ENCODE data around the gene KCNJ1.

DNA sequence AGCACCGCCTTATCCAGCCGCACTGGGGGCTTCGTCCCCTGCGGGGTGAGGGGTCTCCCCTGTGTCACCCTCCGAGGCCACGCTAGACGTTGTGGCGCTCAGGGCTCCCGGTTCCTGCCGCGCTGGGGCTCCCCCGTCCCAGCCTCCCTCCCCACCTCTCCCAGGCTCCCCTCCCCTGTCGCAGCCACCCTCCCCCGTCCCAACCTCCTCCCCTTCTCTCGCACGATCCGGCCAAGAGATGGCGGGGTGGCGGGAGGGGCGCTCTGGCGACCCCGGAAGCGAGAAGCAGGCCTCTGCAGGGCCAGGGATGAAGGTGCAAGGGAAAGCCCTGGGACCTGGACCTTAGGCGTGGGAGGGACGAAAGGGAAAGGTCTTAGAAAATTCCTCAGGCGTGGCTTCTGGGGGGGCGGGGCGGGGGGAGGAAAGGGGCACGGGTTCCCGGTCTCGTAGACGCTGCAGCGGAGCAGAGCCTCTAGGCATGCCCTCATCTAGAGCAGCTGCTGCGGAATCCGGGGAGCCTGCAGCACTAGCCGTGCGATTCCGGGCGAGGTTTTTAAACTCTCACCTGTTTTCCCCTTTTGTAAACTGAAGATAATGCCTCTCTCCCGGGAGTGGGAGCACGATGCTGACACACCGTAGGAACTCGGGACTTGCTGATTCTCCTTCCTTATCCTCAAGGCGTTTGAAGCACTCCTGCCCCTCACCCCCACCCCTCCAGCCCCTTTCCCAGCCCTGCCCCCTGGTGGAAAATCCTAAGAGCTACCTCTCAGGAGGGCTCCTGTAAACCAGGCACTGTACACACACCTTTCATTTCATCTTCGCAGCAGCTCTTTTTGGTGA is 38.5 kb upstream of the KCNJ1 start:
- TF ChIP-seq CTCF (IDR thresholded peaks at IDR 0.05; ENCODE audit: extremely low read depth in 1 of 2, insufficient read depth in 1 of 2, low read depth in 1 of 2, low read length in 2 of 2) (peak; percentile 19 to 41), GATA2 (IDR thresholded peaks at IDR 0.05; ENCODE audit: insufficient read depth, insufficient read length, low read depth, low read length) (no peak), POLR2AphosphoS5 (IDR thresholded peaks at IDR 0.05; ENCODE audit: insufficient read depth, low read depth, low read length) (no peak), EZH2 (IDR thresholded peaks at IDR 0.05; ENCODE audit: borderline replicate concordance, low read depth, low read length, severe bottlenecking) (no peak), POLR2A (IDR thresholded peaks at IDR 0.05; ENCODE audit: low read depth, low read length) (no peak), JUN (IDR thresholded peaks at IDR 0.05; ENCODE audit: borderline replicate concordance, insufficient read depth, insufficient read length, low read depth) (no peak), MYC (IDR thresholded peaks at IDR 0.05; ENCODE audit: low read depth, low read length) (no peak)
- TF ChIP-seq, protein P1, sequence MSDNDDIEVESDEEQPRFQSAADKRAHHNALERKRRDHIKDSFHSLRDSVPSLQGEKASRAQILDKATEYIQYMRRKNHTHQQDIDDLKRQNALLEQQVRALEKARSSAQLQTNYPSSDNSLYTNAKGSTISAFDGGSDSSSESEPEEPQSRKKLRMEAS (IDR thresholded peaks at IDR 0.05; ENCODE audit: insufficient read depth, insufficient read length), result no peak
